GM12878 (cell line): ENCODE measurements around the gene SUSD1. TPM values are rescaled to one million over a fixed set of nuclear protein-coding genes. Genes with fewer than 3 reads are reported as not detected.

Source experiments
- ATF7 ChIP-seq: fragments of 450-650 bp; IDR thresholded peaks from 2 replicates; pipeline ENCODE4 v1.6.1; 2016; ENCODE audit warnings: low read depth, mild to moderate bottlenecking
- BHLHE40 ChIP-seq, 2 experiments: fragments of 450-650 bp in 1 of 2; IDR thresholded peaks; 2 replicates each; pipeline ENCODE4 v1.6.1; 2011 to 2017; ENCODE audit warnings: low read depth in 2 of 2, borderline replicate concordance in 1 of 2, improper control_type of control experiment in 1 of 2, low read length in 1 of 2, mild to moderate bottlenecking in 1 of 2
- EGR1 ChIP-seq, 2 experiments: IDR thresholded peaks; 1 replicate in 1 of 2; 2 replicates in 1 of 2; pipeline ENCODE4 v1.6.1; 2011 to 2012; ENCODE audit warnings: low read depth in 2 of 2, low read length in 2 of 2, borderline replicate concordance in 1 of 2, mild to moderate bottlenecking in 1 of 2, moderate library complexity in 1 of 2
- ETV6 ChIP-seq, 2 experiments: fragments of 450-650 bp in 1 of 2; IDR thresholded peaks in 1 of 2; conservative IDR thresholded peaks in 1 of 2; 2 replicates each; pipeline ENCODE4 v1.6.1; 2014; ENCODE audit warnings: antibody characterized with exemption in 1 of 2, borderline replicate concordance in 1 of 2, low read depth in 1 of 2, mild to moderate bottlenecking in 1 of 2, moderate library complexity in 1 of 2
- HCFC1 ChIP-seq: fragments of 150-350 bp; IDR thresholded peaks from 2 replicates; pipeline ENCODE4 v1.6.1; 2014; ENCODE audit warnings: low read length
- IRF4 ChIP-seq: IDR thresholded peaks from 2 replicates; pipeline ENCODE4 v1.6.1; 2011; ENCODE audit warnings: low read depth, low read length
- JUND ChIP-seq: IDR thresholded peaks from 2 replicates; pipeline ENCODE4 v1.6.1; 2012; ENCODE audit warnings: low read depth, mild to moderate bottlenecking, low read length, improper control_type of control experiment, moderate library complexity
- NR2C2 ChIP-seq: IDR thresholded peaks from 2 replicates; pipeline ENCODE4 v1.6.1; 2011; ENCODE audit warnings: borderline replicate concordance, low read depth; ENCODE audit not compliant: control insufficient read depth, insufficient read length
- SMAD1 ChIP-seq: fragments of 450-650 bp; IDR thresholded peaks from 2 replicates; pipeline ENCODE4 v1.6.1; 2018; ENCODE audit warnings: mild to moderate bottlenecking, low read depth; ENCODE audit not compliant: partially characterized antibody
- SUPT20H ChIP-seq: IDR thresholded peaks from 2 replicates; pipeline ENCODE4 v1.6.1; 2011; ENCODE audit warnings: low read depth, mild to moderate bottlenecking, low read length, moderate library complexity, borderline replicate concordance; ENCODE audit not compliant: control insufficient read depth
- ZNF207 ChIP-seq: fragments of 450-650 bp; IDR thresholded peaks from 2 replicates; pipeline ENCODE4 v1.6.1; 2014; ENCODE audit warnings: antibody characterized with exemption, mild to moderate bottlenecking, borderline replicate concordance
- ZSCAN29 ChIP-seq: fragments of 450-650 bp; IDR thresholded peaks from 2 replicates; pipeline ENCODE4 v1.6.1; 2017; ENCODE audit warnings: mild to moderate bottlenecking, moderate library complexity
- polyA plus RNA-seq, 11 experiments: library from polyadenylated mRNA; depleted of rRNA in 4 of 11; unstranded in 6 of 11; stranded (reverse) in 5 of 11; fragments of >200 nt; fragmentation: Nextera tagmentation in 4 of 11; fragmentation: Illumina TruSeq in 1 of 11; extraction: Ambion mirVana in 4 of 11; extraction: Trizol in 1 of 11; gene quantifications; 1 replicate in 1 of 11; 2 replicates in 10 of 11; pipeline versions ENCODE4 v1.2.1 to v1.2.3, GENCODE V29; 2011 to 2016; ENCODE audit warnings: inconsistent platforms in 2 of 11, missing spikeins in 2 of 11, low read depth in 1 of 11
- total RNA-seq, 4 experiments: library from RNA; depleted of rRNA in 3 of 4; stranded (reverse); fragments of >200 nt in 3 of 4; fragmentation: Illumina TruSeq in 1 of 4; extraction: Trizol in 1 of 4; gene quantifications; 2 replicates each; pipeline versions ENCODE4 v1.2.1 to v1.2.3, GENCODE V29; 2013 to 2021
- TF ChIP-seq, protein P1 (sequence below): fragments of 450-650 bp; IDR thresholded peaks from 2 replicates; pipeline ENCODE4 v1.6.1; 2016; ENCODE audit warnings: mild to moderate bottlenecking, moderate library complexity, borderline replicate concordance
- TF ChIP-seq, protein P2 (sequence below): IDR thresholded peaks from 2 replicates; pipeline ENCODE4 v1.6.1; 2012; ENCODE audit warnings: improper control_type of control experiment, low read depth, low read length; ENCODE audit not compliant: insufficient replicate concordance
- TF ChIP-seq, protein P3 (sequence below): fragments of 450-650 bp; formaldehyde crosslinking; IDR thresholded peaks from 2 replicates; pipeline ENCODE4 v1.4.0; 2020; ENCODE audit warnings: mild to moderate bottlenecking, moderate library complexity

The SUSD1 gene
- total and polyA plus RNA-seq, 10 of the 15 experiments (the other 5 are each of a cell fraction or from before 2014, with no cell fraction given), result 6.7 to 20.8 (median 13.2) TPM

DNA sequence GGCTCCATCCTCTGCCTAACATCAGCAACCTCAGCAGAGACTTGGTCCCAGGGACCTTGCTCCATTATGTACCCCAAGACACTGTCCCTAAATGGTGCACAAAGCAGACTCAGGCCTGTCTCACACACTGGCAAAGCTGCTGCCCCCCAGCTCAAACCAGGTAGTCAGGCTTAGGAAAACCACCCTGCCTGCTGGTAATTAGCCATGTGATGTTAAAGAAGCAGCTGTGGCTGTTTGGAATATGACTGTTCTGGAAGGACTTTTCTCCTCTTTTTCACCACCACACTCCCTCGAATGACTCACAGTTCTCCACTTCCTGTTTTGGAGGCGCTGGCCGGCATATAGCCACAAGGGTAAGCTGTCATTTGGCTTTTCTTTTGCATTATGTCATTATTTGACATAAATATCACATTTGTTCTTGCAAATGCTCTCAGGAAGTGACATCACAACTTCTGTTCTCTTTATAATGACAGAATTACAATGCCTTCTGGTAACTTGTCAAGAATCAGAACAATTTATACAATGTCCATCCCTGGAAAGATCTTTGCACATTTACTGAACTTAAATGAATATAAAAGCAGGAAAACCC lies 113.9 kb downstream of the SUSD1 start (continued):
- TF ChIP-seq, protein P1, sequence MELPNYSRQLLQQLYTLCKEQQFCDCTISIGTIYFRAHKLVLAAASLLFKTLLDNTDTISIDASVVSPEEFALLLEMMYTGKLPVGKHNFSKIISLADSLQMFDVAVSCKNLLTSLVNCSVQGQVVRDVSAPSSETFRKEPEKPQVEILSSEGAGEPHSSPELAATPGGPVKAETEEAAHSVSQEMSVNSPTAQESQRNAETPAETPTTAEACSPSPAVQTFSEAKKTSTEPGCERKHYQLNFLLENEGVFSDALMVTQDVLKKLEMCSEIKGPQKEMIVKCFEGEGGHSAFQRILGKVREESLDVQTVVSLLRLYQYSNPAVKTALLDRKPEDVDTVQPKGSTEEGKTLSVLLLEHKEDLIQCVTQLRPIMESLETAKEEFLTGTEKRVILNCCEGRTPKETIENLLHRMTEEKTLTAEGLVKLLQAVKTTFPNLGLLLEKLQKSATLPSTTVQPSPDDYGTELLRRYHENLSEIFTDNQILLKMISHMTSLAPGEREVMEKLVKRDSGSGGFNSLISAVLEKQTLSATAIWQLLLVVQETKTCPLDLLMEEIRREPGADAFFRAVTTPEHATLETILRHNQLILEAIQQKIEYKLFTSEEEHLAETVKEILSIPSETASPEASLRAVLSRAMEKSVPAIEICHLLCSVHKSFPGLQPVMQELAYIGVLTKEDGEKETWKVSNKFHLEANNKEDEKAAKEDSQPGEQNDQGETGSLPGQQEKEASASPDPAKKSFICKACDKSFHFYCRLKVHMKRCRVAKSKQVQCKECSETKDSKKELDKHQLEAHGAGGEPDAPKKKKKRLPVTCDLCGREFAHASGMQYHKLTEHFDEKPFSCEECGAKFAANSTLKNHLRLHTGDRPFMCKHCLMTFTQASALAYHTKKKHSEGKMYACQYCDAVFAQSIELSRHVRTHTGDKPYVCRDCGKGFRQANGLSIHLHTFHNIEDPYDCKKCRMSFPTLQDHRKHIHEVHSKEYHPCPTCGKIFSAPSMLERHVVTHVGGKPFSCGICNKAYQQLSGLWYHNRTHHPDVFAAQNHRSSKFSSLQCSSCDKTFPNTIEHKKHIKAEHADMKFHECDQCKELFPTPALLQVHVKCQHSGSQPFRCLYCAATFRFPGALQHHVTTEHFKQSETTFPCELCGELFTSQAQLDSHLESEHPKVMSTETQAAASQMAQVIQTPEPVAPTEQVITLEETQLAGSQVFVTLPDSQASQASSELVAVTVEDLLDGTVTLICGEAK, result peak; percentile 62; the same call in 1 of the 2 replicates
- TF ChIP-seq ZNF207 (no peak; the same call in 1 of the 2 replicates), BHLHE40 (IDR thresholded peaks at IDR 0.05; ENCODE audit: borderline replicate concordance in 1 of 2, low read depth in 2 of 2, low read length in 1 of 2) (peak; percentile 59 to 64; a peak in 2 of 4 replicates), ZSCAN29 (no peak), SMAD1 (no peak), HCFC1 (no peak), ATF7 (peak; percentile 99), EGR1 (IDR thresholded peaks at IDR 0.05; ENCODE audit: borderline replicate concordance in 1 of 2, low read depth in 2 of 2, low read length in 2 of 2) (no peak; a peak in 1 of 3 replicates), NR2C2 (no peak), ETV6 (conservative IDR thresholded peaks at IDR 0.05 in 1 of 2, IDR thresholded peaks at IDR 0.05 in 1 of 2; ENCODE audit: borderline replicate concordance in 1 of 2, low read depth in 1 of 2) (peak in 1 of 2 experiments; percentile 91; a peak in 2 of 4 replicates), JUND (peak; percentile 70; the same call in 1 of the 2 replicates), IRF4 (peak; percentile 81), SUPT20H (no peak)
- TF ChIP-seq, protein P2, sequence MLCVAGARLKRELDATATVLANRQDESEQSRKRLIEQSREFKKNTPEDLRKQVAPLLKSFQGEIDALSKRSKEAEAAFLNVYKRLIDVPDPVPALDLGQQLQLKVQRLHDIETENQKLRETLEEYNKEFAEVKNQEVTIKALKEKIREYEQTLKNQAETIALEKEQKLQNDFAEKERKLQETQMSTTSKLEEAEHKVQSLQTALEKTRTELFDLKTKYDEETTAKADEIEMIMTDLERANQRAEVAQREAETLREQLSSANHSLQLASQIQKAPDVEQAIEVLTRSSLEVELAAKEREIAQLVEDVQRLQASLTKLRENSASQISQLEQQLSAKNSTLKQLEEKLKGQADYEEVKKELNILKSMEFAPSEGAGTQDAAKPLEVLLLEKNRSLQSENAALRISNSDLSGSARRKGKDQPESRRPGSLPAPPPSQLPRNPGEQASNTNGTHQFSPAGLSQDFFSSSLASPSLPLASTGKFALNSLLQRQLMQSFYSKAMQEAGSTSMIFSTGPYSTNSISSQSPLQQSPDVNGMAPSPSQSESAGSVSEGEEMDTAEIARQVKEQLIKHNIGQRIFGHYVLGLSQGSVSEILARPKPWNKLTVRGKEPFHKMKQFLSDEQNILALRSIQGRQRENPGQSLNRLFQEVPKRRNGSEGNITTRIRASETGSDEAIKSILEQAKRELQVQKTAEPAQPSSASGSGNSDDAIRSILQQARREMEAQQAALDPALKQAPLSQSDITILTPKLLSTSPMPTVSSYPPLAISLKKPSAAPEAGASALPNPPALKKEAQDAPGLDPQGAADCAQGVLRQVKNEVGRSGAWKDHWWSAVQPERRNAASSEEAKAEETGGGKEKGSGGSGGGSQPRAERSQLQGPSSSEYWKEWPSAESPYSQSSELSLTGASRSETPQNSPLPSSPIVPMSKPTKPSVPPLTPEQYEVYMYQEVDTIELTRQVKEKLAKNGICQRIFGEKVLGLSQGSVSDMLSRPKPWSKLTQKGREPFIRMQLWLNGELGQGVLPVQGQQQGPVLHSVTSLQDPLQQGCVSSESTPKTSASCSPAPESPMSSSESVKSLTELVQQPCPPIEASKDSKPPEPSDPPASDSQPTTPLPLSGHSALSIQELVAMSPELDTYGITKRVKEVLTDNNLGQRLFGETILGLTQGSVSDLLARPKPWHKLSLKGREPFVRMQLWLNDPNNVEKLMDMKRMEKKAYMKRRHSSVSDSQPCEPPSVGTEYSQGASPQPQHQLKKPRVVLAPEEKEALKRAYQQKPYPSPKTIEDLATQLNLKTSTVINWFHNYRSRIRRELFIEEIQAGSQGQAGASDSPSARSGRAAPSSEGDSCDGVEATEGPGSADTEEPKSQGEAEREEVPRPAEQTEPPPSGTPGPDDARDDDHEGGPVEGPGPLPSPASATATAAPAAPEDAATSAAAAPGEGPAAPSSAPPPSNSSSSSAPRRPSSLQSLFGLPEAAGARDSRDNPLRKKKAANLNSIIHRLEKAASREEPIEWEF, result no peak
- TF ChIP-seq, protein P3, sequence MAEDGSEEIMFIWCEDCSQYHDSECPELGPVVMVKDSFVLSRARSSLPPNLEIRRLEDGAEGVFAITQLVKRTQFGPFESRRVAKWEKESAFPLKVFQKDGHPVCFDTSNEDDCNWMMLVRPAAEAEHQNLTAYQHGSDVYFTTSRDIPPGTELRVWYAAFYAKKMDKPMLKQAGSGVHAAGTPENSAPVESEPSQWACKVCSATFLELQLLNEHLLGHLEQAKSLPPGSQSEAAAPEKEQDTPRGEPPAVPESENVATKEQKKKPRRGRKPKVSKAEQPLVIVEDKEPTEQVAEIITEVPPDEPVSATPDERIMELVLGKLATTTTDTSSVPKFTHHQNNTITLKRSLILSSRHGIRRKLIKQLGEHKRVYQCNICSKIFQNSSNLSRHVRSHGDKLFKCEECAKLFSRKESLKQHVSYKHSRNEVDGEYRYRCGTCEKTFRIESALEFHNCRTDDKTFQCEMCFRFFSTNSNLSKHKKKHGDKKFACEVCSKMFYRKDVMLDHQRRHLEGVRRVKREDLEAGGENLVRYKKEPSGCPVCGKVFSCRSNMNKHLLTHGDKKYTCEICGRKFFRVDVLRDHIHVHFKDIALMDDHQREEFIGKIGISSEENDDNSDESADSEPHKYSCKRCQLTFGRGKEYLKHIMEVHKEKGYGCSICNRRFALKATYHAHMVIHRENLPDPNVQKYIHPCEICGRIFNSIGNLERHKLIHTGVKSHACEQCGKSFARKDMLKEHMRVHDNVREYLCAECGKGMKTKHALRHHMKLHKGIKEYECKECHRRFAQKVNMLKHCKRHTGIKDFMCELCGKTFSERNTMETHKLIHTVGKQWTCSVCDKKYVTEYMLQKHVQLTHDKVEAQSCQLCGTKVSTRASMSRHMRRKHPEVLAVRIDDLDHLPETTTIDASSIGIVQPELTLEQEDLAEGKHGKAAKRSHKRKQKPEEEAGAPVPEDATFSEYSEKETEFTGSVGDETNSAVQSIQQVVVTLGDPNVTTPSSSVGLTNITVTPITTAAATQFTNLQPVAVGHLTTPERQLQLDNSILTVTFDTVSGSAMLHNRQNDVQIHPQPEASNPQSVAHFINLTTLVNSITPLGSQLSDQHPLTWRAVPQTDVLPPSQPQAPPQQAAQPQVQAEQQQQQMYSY (CRISPR knock-in tag), result no peak
